Measurements from ENCODE around the gene DZIP1. TPM values are rescaled to one million over a fixed set of nuclear protein-coding genes. Genes with fewer than 3 reads are reported as not detected.

DZIP1 gene
- polyA plus RNA-seq, 1 donor: 26.7 TPM

- DNase-seq: peak; percentile 56
These were observed 953 bp downstream of the DZIP1 start for GRCh38 chr13:95643571-95643935.

- no peak for DNase-seq
These were observed 1.5 kb downstream of the DZIP1 start for GRCh38 chr13:95642999-95643398.

GRCh38 chr13:95642028-95642621, 2.4 kb downstream of the DZIP1 start:
- DNase-seq: peak; percentile 32

- peak; percentile 32 for DNase-seq
These were observed 3.0 kb downstream of the DZIP1 start for GRCh38 chr13:95641291-95642027.

- DNase-seq: no peak
These were observed 7.7 kb downstream of the DZIP1 start for GRCh38 chr13:95636853-95637252.

- no peak for DNase-seq
These were observed 13.9 kb downstream of the DZIP1 start for GRCh38 chr13:95630593-95630992.

- no peak for DNase-seq
These were observed 15.4 kb downstream of the DZIP1 start for GRCh38 chr13:95629071-95629470.

- no peak for DNase-seq
These were observed 16.0 kb downstream of the DZIP1 start for GRCh38 chr13:95628488-95628887.

GRCh38 chr13:95627590-95627989, 16.9 kb downstream of the DZIP1 start:
- DNase-seq: no peak

- no peak for DNase-seq
These were observed 17.7 kb downstream of the DZIP1 start for GRCh38 chr13:95626768-95627167.

- DNase-seq: peak; percentile 63
These were observed 20.5 kb downstream of the DZIP1 start for GRCh38 chr13:95624020-95624419.

GRCh38 chr13:95623141-95623540, 21.4 kb downstream of the DZIP1 start:
- DNase-seq: no peak

GRCh38 chr13:95620825-95621498, 23.5 kb downstream of the DZIP1 start:
- no peak for DNase-seq

GRCh38 chr13:95620030-95620824, 24.3 kb downstream of the DZIP1 start:
- peak; percentile 15 for DNase-seq

GRCh38 chr13:95615539-95615938, 29.0 kb downstream of the DZIP1 start:
- DNase-seq: no peak

- no peak for DNase-seq
These were observed 29.8 kb downstream of the DZIP1 start for GRCh38 chr13:95614641-95615245.

GRCh38 chr13:95608640-95609323, 35.7 kb downstream of the DZIP1 start:
- no peak for DNase-seq

GRCh38 chr13:95607366-95607765, 37.1 kb downstream of the DZIP1 start:
- no peak for DNase-seq

- DNase-seq: no peak
These were observed 38.9 kb downstream of the DZIP1 start for GRCh38 chr13:95605448-95606125.

GRCh38 chr13:95604556-95604915, 40.0 kb downstream of the DZIP1 start:
- no peak for DNase-seq

GRCh38 chr13:95603887-95604555, 40.5 kb downstream of the DZIP1 start:
- no peak for DNase-seq
